T-cell (primary cell): ENCODE results near the gene CBX4. TPM values are rescaled to one million over a fixed set of nuclear protein-coding genes. Genes with fewer than 3 reads are reported as not detected.

ENCODE experiments used
- ATAC-seq, 4 experiments: fragments of 200-7000 bp in 3 of 4; fragments of 150-1000 bp in 1 of 4; cut with Tn5 transposase; replicated peaks in 1 of 4; 1 replicate in 3 of 4; 2 replicates in 1 of 4; pipeline ENCODE4 v1.10.0; 2021; ENCODE audit warnings: moderate library complexity in 3 of 4, mild to moderate bottlenecking in 2 of 4, moderate number of reproducible peaks in 1 of 4
- CTCF ChIA-PET, 2 donors: fragments of 300-600 bp; sonication (Branson Sonifier 250); formaldehyde crosslinking; loops; one replicate each; lab custom pipeline; 2022; ENCODE audit warnings: antibody characterized with exemption in 2 of 2; lab: Charles Lee
- POLR2A ChIA-PET, 2 donors: fragments of 300-600 bp; sonication (Branson Sonifier 250); formaldehyde crosslinking; loops; one replicate each; lab custom pipeline; 2022; ENCODE audit warnings: antibody characterized with exemption in 2 of 2; lab: Charles Lee
- DNase-seq, 35 experiments: peaks; one replicate each; pipeline versions ENCODE4 v3.0.0 to v3.0.0-alpha.2; 2013 to 2023
- H3K27ac ChIP-seq: one replicate; pipeline ENCODE4 v1.5.1; 2013; ENCODE audit warnings: low read length
- H3K27me3 ChIP-seq, 2 experiments: replicated peaks in 1 of 2; 1 replicate in 1 of 2; 2 replicates in 1 of 2; pipeline versions ENCODE4 v1.6.1 to v1.7.0; 2013; ENCODE audit warnings: low read length in 1 of 2, mixed read lengths in 1 of 2; ENCODE audit not compliant: control insufficient read depth in 2 of 2, insufficient read depth in 2 of 2; ENCODE audit errors: extremely low read depth in 1 of 2
- H3K36me3 ChIP-seq, 2 donors: 1 replicate in 1 of 2; 2 replicates in 1 of 2; pipeline versions ENCODE4 v1.6.1 to v1.7.0; 2013; ENCODE audit warnings: low read length in 1 of 2; ENCODE audit not compliant: control insufficient read depth in 2 of 2, insufficient read depth in 1 of 2; ENCODE audit errors: extremely low read depth in 1 of 2
- H3K4me1 ChIP-seq, 2 experiments: 1 replicate in 1 of 2; 2 replicates in 1 of 2; pipeline versions ENCODE4 v1.6.1 to v1.7.0; 2013; ENCODE audit warnings: low read length in 2 of 2, mixed read lengths in 1 of 2; ENCODE audit not compliant: insufficient read depth in 2 of 2, control insufficient read depth in 1 of 2; ENCODE audit errors: extremely low read depth in 1 of 2
- H3K4me3 ChIP-seq, 2 donors: 1 replicate in 1 of 2; 2 replicates in 1 of 2; pipeline versions ENCODE4 v1.5.1 to v1.7.0; 2013; ENCODE audit warnings: mild to moderate bottlenecking in 2 of 2, low read length in 1 of 2, moderate library complexity in 1 of 2; ENCODE audit not compliant: control insufficient read depth in 1 of 2; ENCODE audit errors: extremely low read depth in 1 of 2
- H3K9me3 ChIP-seq: 2 replicates; pipeline ENCODE4 v1.7.0; 2013
- H3K27ac Mint-ChIP-seq, 2 donors: one replicate each; pipeline ENCODE4 v1.8.0; 2020 to 2021; ENCODE audit warnings: mild to moderate bottlenecking in 2 of 2, mixed read lengths in 2 of 2
- H3K27me3 Mint-ChIP-seq, 2 donors: one replicate each; pipeline ENCODE4 v1.8.0; 2021 to 2022; ENCODE audit warnings: mixed read lengths in 2 of 2
- H3K36me3 Mint-ChIP-seq: one replicate; pipeline ENCODE4 v1.8.0; 2021; ENCODE audit warnings: mixed read lengths
- H3K4me1 Mint-ChIP-seq, 3 donors: one replicate each; pipeline ENCODE4 v1.8.0; 2020 to 2022; ENCODE audit warnings: mixed read lengths in 3 of 3, mild to moderate bottlenecking in 1 of 3
- H3K4me3 Mint-ChIP-seq, 3 donors: one replicate each; pipeline ENCODE4 v1.8.0; 2020 to 2022; ENCODE audit warnings: mild to moderate bottlenecking in 3 of 3, mixed read lengths in 3 of 3, moderate library complexity in 3 of 3
- H3K9me3 Mint-ChIP-seq, 3 donors: one replicate each; pipeline ENCODE4 v1.8.0; 2020 to 2022; ENCODE audit warnings: mixed read lengths in 3 of 3
- WGBS: methylation state at CpG from one replicate; pipeline ENCODE4 v1.1.5; 2013; ENCODE audit warnings: missing lambda C conversion rate; ENCODE audit not compliant: insufficient coverage; 5-methylcytosine and 5-hydroxymethylcytosine counted together
- total RNA-seq, 35 experiments: library from RNA in 6 of 35; stranded (reverse) in 6 of 35; fragments of 120-200 nt in 1 of 35; gene quantifications; one replicate each; pipeline versions ENCODE4 v1.2.1 to v1.2.4 and lab custom pipeline; 2013 to 2026

The CBX4 gene
- total RNA-seq, 5 donors from 2014 or later (not counting 1 experiment from before 2014, with no cell fraction given), result 63.2 to 138 (median 70.2) TPM

DNA sequence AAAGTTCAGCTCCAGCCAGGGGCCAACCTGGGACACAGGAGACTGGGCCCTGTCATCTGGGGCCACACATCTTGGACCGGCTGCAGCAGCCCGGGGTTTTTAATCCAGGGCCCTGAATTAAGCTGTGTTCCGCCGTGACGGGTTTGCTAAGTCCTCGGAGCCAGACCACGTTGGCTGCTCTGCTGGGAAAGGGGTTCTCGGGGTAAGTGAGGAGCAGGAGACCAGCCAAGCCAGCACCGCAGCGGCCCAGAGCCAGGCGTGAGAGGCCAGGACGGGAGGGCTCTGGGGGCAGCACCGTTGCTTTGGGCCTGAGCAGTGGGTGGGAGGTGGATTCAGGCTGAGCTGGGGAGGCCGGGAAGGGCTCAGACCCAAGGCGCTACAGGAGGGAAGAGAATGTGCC is 31.3 kb upstream of the CBX4 start:
- no peaks in the 10 kb centered on the region for H3K36me3 ChIP-seq
- H3K4me1 ChIP-seq, result peaks cover 0 to 19% of the 10 kb centered on the region in 2 experiments
- Mint-ChIP-seq H3K4me3 (no peak overlapping the region), H3K4me1 (peaks cover 4 to 21% (median 13%) of the 10 kb centered on the region in 3 donors), H3K9me3 (no peaks in the 10 kb centered on the region), H3K36me3 (no peaks in the 10 kb centered on the region), H3K27me3 (peaks cover 4 to 7% of the 10 kb centered on the region in 2 donors), H3K27ac (no peak overlapping the region)
- ChIA-PET CTCF (no interaction called here), POLR2A (no interaction called here)
- no peaks in the 10 kb centered on the region for H3K9me3 ChIP-seq
- no peak for ATAC-seq
- peaks cover 0 to 49% of the 10 kb centered on the region in 2 experiments for H3K27me3 ChIP-seq
- H3K4me3 ChIP-seq, result no peak overlapping the region
- no peak overlapping the region for H3K27ac ChIP-seq
- WGBS, result 91% methylated on average over 10 of the region's 15 CpGs
- no peak for DNase-seq

DNA sequence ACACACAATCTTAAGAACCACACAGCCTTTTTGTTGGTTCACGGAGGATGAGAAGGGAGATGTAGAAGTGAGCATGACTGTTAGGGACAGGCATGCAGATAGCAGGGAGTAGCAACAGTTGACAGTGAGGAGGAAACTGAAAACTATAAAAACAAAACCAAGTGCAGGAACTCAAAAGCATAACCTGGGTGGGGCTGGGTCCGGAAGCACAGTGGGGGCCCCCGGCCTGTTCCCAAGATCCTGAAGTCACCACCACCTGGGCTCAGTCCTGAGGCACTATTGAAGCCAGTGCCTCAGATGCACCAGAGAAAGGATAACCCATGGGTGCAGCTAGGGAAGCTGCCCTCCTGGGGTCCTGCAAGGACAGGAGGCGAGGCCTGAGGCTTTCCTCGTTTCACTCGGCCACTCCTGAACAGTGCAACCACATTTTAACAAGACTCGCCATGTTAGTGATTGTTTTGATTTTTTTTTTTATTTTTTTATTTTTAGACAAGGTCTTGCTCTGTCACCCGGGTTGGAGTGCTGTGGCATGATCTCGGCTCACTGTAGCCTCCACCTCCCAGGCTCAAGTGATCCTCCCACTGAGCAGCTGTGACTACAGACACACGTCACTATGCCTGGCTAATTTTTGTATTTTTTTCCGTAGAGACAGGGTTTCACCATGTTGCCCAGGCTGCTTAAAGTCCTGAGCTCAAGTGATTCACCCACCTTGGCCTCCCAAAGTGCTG is 27.7 kb upstream of the CBX4 start:
- WGBS, result 79% methylated on average over 5 of the region's 11 CpGs
- Histone ChIP-seq H3K9me3 (no peaks in the 10 kb centered on the region), H3K27me3 (peaks cover 0 to 57% of the 10 kb centered on the region in 2 experiments), H3K27ac (no peak overlapping the region), H3K4me3 (no peak overlapping the region), H3K4me1 (peaks cover 0 to 15% of the 10 kb centered on the region in 2 experiments), H3K36me3 (no peaks in the 10 kb centered on the region)
- Mint-ChIP-seq H3K9me3 (no peaks in the 10 kb centered on the region), H3K4me1 (peaks cover 6 to 13% (median 10%) of the 10 kb centered on the region in 3 donors), H3K27ac (peak overlapping the region; percentile 52 to 82), H3K4me3 (peak overlapping the region in 1 of 3 donors; percentile 15), H3K27me3 (peaks cover 19 to 32% of the 10 kb centered on the region in 2 donors), H3K36me3 (no peaks in the 10 kb centered on the region)
- ATAC-seq, result peak; percentile 19 to 74 (median 54)
- POLR2A ChIA-PET, result no interaction called here
- CTCF ChIA-PET, result no interaction called here
- peak in 3 of 35 experiments; percentile 12 to 31 (median 20) for DNase-seq

- Histone ChIP-seq H3K36me3 (no peaks in the 10 kb centered on the region), H3K4me1 (peaks cover 0 to 15% of the 10 kb centered on the region in 2 experiments), H3K4me3 (no peak overlapping the region), H3K27me3 (peaks cover 0 to 56% of the 10 kb centered on the region in 2 experiments), H3K9me3 (no peaks in the 10 kb centered on the region), H3K27ac (no peak overlapping the region)
- no peaks in the 10 kb centered on the region for H3K36me3 Mint-ChIP-seq
- ChIA-PET POLR2A (no interaction called here), CTCF (interaction anchor here in 1 of 2 donors (0.6 kb wide), 1 partner anchor 10 kb away, joined by 7 read pairs; no protein-coding TSS in a partner anchor)
- peaks cover 6 to 13% (median 10%) of the 10 kb centered on the region in 3 donors for H3K4me1 Mint-ChIP-seq
- no peak for ATAC-seq
- no peak overlapping the region for H3K4me3 Mint-ChIP-seq
- peak overlapping the region in 1 of 2 donors; percentile 11 for H3K27ac Mint-ChIP-seq
- WGBS, result 81% methylated on average over 12 of the region's 18 CpGs
- no peaks in the 10 kb centered on the region for H3K9me3 Mint-ChIP-seq
- H3K27me3 Mint-ChIP-seq, result peaks cover 22 to 41% of the 10 kb centered on the region in 2 donors
- no peak for DNase-seq
Observed at GRCh38 chr17:79865351-79866210, 26.3 kb upstream of the CBX4 start.

DNA sequence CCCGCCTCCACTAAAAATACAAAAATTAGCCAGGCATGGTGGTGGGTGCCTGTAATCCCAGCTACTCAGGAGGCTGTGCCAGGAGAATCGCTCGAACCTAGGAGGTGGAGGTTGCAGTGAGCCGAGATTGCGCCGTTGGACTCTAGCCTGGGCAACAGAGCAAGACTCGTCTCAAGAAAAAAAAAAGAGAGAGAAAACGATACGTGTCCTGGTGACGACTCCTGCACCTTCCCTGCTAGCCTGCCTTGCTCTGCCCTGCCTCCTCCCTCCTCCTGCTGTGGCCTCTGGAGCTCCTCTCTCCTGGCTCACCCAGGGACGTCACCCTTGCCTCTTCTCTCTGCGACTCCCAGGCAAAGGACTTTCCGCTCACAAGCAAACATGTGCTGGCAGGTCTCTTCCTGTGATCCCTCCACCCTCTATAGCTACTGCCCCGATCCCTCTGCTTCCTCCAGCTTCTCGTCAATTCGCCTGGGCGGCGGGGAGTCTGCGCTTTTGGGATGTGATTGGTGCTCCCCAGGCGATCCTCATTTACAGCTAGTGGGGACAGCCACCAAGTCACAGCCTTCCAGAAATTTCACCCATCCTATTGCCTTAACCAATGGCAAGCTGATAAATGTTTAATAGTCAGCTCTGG is 25.5 kb upstream of the CBX4 start:
- H3K36me3 Mint-ChIP-seq, result no peaks in the 10 kb centered on the region
- POLR2A ChIA-PET, result no interaction called here
- no peak overlapping the region for H3K4me3 ChIP-seq
- ATAC-seq (no peak), DNase-seq (no peak)
- no peak overlapping the region for H3K4me3 Mint-ChIP-seq
- H3K4me1 Mint-ChIP-seq, result peaks cover 6 to 13% (median 10%) of the 10 kb centered on the region in 3 donors
- H3K9me3 ChIP-seq, result no peaks in the 10 kb centered on the region
- 77% methylated on average over 4 of the region's 20 CpGs for WGBS
- peaks cover 0 to 57% of the 10 kb centered on the region in 2 experiments for H3K27me3 ChIP-seq
- H3K9me3 Mint-ChIP-seq, result no peaks in the 10 kb centered on the region
- H3K27ac Mint-ChIP-seq, result no peak overlapping the region
- peaks cover 0 to 15% of the 10 kb centered on the region in 2 experiments for H3K4me1 ChIP-seq
- peaks cover 23 to 42% of the 10 kb centered on the region in 2 donors for H3K27me3 Mint-ChIP-seq
- H3K27ac ChIP-seq, result no peak overlapping the region
- no peaks in the 10 kb centered on the region for H3K36me3 ChIP-seq
- CTCF ChIA-PET, result interaction anchor here (0.5 to 0.6 kb wide), 2 partner anchors 443 to 1644 kb away, joined by 3 to 8 read pairs; no protein-coding TSS in a partner anchor

GRCh38 chr17:79864147-79864546 is 24.9 kb upstream of the CBX4 start:
- Histone ChIP-seq H3K9me3 (no peaks in the 10 kb centered on the region), H3K4me3 (no peak overlapping the region), H3K36me3 (no peaks in the 10 kb centered on the region), H3K4me1 (peaks cover 0 to 15% of the 10 kb centered on the region in 2 experiments), H3K27ac (no peak overlapping the region), H3K27me3 (peaks cover 0 to 58% of the 10 kb centered on the region in 2 experiments)
- Mint-ChIP-seq H3K27ac (no peak overlapping the region), H3K9me3 (no peaks in the 10 kb centered on the region), H3K36me3 (no peaks in the 10 kb centered on the region), H3K4me3 (no peak overlapping the region), H3K27me3 (peaks cover 23 to 44% of the 10 kb centered on the region in 2 donors), H3K4me1 (peaks cover 6 to 13% (median 10%) of the 10 kb centered on the region in 3 donors)
- ATAC-seq, result no peak
- WGBS, result 73% methylated on average over 3 of the region's 9 CpGs
- DNase-seq, result no peak
- ChIA-PET CTCF (interaction anchor here (0.5 to 0.6 kb wide), 3 partner anchors 55 to 1645 kb away, joined by 3 to 8 read pairs (median 8); no protein-coding TSS in a partner anchor), POLR2A (no interaction called here)
